Fibroblast of skin of scalp (primary cell): ENCODE data around the gene GIMAP7.
"Not testable (repeated sequence)": the region's sequence is repeated elsewhere in the genome, so short reads cannot be mapped to it uniquely, and the experiment has no call there.

Experiments used
- DNase-seq: peaks from one replicate; pipeline ENCODE4 v3.0.0-alpha.2; 2013

Gene GIMAP7

DNA sequence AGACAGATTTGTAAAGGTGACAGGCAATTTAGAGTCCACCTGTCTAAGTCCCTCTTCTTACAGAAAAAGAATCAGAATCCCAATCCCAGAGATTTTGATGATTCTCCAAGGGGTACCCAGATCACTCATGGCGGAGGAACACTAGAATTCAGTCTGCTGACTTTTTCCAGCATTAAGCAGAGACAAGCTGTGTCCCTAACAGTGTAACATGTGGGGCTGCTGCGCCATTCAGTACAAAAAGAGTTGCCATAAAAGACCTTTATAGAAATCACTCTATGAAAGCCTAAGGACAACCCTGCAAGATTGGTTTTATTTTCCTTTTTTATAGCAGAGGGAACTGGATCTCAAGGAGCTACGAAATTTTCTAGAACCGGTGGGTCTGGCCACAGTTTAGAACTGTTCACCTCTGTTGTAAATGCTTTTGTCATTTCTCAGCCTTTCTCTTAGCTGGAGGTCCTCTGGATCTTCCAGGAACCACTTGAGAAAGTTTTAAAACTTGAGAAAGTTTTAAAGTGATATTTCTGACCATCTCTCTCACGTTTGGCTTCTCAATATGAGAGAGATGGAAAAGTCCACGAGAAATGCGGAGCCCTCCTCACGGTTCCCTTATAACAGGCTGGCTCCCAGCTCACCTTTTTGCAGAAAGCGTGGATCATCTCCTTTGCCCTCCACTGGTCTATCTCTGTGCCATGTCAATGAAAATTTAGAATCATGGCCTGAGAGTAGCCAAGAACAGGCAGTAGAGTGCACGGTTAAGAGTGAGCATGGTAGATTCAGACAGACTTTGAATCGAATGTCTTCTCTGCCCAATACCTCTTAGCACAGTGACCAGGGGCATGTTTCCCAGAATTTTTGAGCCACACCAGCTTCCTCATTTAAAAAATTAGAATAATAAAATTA is 826 bp downstream of the GIMAP7 start:
- DNase-seq, result no peak

DNA sequence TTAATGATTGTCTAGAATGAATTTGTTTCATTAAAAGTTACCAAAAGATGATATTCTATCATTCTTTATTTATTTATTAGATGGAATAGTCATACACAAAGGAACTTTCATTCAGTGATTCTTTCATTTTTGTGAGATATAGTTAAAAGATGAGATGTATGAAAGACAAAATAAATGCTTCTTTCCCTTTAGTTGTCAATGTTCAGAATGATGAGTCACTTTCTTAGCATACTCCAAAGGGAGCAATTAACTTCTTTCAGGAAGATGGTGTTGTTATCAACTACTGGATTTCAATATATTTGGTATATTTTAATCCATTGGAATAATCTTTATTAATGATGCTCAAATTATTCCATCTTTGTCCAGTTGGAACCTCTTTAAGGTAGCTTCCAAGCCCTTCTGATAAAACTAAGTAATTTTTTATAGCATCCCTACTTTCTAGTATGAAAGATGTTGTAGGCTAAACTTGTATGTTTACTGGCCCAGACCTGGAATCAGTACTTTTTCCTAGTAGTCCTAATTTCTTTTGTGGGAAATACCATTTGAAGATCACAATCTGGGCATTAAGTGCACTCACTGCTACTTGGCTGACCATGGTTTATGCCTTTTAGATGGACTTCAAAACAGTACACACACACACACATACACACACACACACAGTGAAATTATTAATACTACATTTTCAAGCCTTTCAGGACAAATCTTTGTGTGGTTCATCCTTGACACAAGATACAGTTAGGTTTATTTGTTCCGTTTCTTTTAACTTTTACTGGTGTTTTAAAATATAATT is 2.5 kb downstream of the GIMAP7 start:
- no peak for DNase-seq

- no peak for DNase-seq
Observed at GRCh38 chr7:150519310-150519709, 4.6 kb downstream of the GIMAP7 start.

DNA sequence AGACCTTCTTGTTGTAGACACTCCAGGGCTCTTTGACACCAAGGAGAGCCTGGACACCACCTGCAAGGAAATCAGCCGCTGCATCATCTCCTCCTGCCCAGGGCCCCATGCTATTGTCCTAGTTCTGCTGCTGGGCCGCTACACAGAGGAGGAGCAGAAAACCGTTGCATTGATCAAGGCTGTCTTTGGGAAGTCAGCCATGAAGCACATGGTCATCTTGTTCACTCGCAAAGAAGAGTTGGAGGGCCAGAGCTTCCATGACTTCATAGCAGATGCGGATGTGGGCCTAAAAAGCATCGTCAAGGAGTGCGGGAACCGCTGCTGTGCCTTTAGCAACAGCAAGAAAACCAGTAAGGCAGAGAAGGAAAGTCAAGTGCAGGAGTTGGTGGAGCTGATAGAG is 5.5 kb downstream of the GIMAP7 start:
- DNase-seq, result no peak

- DNase-seq, result not testable (repeated sequence)
Observed at GRCh38 chr7:150522931-150523330, 8.3 kb downstream of the GIMAP7 start.

DNA sequence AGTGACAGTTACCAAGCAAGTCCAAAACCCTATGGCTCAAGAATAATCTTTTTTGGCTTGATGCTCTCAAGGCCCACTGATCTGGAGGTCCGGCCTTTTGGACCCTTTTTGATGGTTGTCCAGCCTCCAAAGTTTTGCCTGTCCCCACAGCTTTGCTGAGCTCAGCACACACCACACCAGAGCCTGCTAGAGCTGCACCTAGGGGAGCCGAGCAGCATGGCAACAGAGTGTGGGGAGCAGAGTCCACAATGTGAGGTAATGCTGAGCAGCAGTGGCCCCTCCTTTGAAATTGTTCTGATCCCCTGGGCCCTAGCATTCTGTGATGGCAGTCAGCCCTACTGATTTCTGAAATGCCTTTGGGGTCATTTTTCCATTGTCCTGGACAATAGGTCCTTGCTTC is 9.3 kb downstream of the GIMAP7 start:
- DNase-seq, result no peak

- DNase-seq, result no peak
Observed at GRCh38 chr7:150531704-150532103, 17.0 kb downstream of the GIMAP7 start.

- no peak for DNase-seq
Observed at GRCh38 chr7:150538259-150538658, 23.6 kb downstream of the GIMAP7 start.

- no peak for DNase-seq
Observed at GRCh38 chr7:150553163-150553562, 38.5 kb downstream of the GIMAP7 start.

- DNase-seq, result no peak
Observed at GRCh38 chr7:150556521-150557138, 42.0 kb downstream of the GIMAP7 start.

GRCh38 chr7:150560486-150560885 is 45.8 kb downstream of the GIMAP7 start:
- DNase-seq, result no peak

GRCh38 chr7:150562919-150563318 is 48.2 kb downstream of the GIMAP7 start:
- DNase-seq, result no peak

DNA sequence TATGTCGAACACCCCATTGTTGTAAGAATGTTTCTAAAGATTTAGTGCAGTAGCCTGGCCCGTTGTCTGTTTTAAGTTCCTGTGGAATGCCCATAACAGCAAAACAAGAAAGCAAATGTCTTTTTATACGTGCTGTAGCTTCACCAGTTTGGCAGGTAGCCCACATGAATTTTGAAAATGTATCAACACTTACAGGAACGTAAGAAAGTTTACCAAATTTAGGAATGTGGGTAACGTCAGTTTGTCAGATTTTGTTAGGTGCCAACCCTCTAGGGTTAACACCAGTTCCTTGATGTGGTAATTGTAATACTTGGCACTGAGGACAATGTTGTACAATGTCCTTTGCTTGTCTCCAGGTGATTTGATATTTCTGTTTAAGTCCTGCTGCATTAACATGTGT is 49.3 kb downstream of the GIMAP7 start:
- no peak for DNase-seq

DNA sequence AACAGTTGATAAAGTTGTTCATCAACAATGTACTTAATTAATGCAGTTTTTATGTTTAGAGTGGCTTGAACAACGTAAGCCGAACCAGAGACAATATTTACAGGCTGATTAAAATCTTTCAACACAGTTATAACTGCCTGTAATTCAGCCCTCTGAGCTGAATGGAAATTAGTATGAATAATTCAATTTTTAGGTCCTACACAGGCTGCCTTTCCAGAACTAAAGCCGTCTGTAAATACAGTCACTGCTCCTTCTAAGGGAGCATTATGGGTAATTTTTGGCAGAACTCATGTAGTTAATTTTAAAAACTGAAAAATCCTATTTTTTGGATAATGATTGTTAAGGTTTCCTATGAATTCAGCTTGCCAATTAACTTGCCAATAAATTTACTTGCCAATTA is 49.9 kb downstream of the GIMAP7 start:
- DNase-seq, result no peak

GRCh38 chr7:150565239-150565638 is 50.6 kb downstream of the GIMAP7 start:
- no peak for DNase-seq

- DNase-seq, result no peak
Observed at GRCh38 chr7:150566123-150566522, 51.5 kb downstream of the GIMAP7 start.

DNA sequence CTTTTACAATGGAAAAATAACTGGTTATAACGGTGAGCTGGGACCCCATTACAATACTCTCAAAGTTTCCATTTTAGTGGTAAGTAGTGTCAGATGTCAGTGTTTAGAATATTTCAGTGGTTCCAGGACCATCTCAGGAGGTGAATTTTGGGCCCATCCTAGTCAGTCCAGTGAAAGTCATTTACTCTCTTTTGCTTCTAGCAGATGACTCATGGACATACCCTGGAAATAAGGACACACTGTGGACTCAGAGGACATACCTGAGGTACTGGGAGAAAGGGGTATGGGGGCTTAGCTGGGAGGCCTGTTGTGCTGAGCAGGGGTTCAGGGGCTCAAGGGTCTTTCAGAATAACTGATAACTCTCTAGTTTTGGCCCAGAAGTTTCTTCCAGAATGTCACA is 51.9 kb downstream of the GIMAP7 start:
- DNase-seq, result no peak

- DNase-seq, result no peak
Observed at GRCh38 chr7:150567169-150567568, 52.5 kb downstream of the GIMAP7 start, which contains the start of gene GIMAP4. GIMAP4 (plus strand) TSS chr7:150567390; CDS start chr7:150569902, 2,512 bp downstream.

DNA sequence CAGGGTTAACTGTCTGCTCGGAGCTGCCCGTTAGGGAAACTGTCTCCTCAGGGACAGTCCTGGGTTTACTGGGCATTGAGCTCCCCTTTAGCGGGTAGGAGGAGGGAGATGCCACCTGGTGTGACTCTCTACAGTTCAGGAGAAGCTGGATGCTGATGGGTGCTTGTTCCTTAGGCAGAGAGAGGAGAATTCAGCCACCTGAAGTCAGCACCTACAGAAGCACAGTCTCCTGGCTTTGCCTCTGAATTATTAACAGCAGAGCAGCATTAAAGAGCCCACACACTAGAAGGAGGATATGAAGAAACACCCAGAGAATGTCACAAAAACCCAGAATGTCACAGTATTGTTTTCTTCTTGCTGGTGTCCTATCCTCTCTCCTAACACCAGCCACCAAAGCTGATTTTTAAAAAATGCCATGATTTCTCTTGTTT is 53.2 kb downstream of the GIMAP7 start:
- no peak for DNase-seq

DNA sequence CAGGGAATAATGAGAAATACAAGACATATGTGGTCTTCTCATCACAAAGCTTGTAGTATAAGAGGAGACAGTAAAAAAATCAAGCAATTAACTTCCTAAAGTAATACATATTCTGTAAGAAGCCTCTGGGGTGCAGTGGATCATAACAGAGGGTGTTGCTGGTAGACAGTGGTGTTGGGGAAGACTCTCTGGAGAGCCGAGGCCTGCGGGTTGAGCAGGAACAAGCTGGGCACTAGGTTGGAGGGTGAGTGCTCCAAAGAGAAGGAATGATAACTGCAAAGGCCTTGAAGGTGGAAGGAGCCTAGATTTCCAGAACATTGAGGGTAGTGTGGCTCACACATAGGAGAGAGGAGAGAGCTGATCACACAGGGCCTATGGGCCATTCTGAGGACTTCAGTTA is 54.0 kb downstream of the GIMAP7 start:
- no peak for DNase-seq

DNA sequence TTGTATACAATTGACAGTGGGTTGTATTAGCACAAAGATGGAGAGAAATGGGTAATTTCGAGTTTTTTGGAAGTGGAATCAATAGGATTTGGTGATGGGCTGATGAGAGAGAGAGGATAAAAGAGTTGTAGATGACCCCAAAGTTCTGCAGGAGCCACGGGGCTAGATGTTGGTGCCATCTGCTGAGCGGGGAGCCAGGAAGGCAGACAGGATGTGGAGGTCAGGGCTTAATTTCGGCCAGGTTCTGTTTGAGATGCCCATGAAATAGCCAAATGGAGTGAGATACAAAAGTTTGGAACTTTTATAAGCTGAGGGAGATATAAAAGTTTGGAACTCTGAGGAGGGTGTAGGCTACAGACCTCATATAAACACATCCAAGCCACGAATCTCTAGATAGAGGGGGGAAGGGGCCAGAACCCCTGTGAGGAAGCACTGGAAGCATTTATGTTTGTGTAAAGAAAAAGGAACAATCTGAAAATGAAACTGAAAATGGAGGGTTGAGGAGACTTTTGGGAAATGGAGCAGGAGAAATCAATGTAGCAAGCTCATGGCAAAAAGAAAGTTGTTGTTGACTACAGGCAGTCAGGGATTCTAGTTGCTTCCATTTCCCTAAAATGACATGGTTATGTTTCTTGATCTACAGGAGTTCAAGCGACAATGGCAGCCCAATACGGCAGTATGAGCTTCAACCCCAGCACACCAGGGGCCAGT is 54.7 kb downstream of the GIMAP7 start:
- DNase-seq, result no peak
